GM10248 (cell line): Measurements from ENCODE around the gene CC2D1A.

Experiments
- CTCF ChIA-PET: fragments of 300-600 bp; sonication (Branson Sonifier 250); formaldehyde crosslinking; extraction: SDS; loops from one replicate; lab custom pipeline; 2021; ENCODE audit warnings: antibody characterized with exemption; lab: Yijun Ruan, JAX
- POLR2A ChIA-PET: fragments of 350-650 bp; sonication (Branson Sonifier 250); formaldehyde crosslinking; extraction: SDS; loops from one replicate; lab custom pipeline; 2020; ENCODE audit warnings: antibody characterized with exemption; lab: Yijun Ruan, JAX
- DNase-seq: peaks from one replicate; pipeline ENCODE4 v3.0.0; 2012; ENCODE audit errors: extremely low spot score
- CTCF ChIP-seq: IDR thresholded peaks from 2 replicates; pipeline ENCODE4 v1.5.1; 2012; ENCODE audit warnings: mild to moderate bottlenecking, low read depth; ENCODE audit errors: extremely low read depth, missing control alignments, control extremely low read depth

The CC2D1A gene

GRCh38 chr19:13951043-13951442, 45.0 kb downstream of the CC2D1A start:
- POLR2A ChIA-PET, result no interaction called here
- CTCF ChIA-PET, result interaction anchor here (1.1 kb wide), 1 partner anchor 8 kb away, joined by 3 read pairs; no protein-coding TSS in a partner anchor
- DNase-seq, result no peak
- no peak for TF ChIP-seq CTCF

- no peak for TF ChIP-seq CTCF
- ChIA-PET POLR2A (interaction anchor here (1.0 kb wide), 1 partner anchor 55 kb away, joined by 3 read pairs; no protein-coding TSS in a partner anchor), CTCF (interaction anchor here (1.1 to 2.4 kb wide), 5 partner anchors 9 to 107 kb away, joined by 3 to 7 read pairs (median 3); no protein-coding TSS in a partner anchor)
- DNase-seq, result no peak
Observed at GRCh38 chr19:13951799-13952153, 45.8 kb downstream of the CC2D1A start.

- ChIA-PET CTCF (interaction anchor here (0.9 to 2.4 kb wide), 8 partner anchors 9 to 121 kb away, joined by 3 to 7 read pairs (median 4); no protein-coding TSS in a partner anchor), POLR2A (interaction anchor here (1.0 kb wide), 2 partner anchors 54 to 55 kb away, joined by 3 read pairs; no protein-coding TSS in a partner anchor)
Observed at GRCh38 chr19:13952154-13952930, 46.3 kb downstream of the CC2D1A start, which contains the start of gene DCAF15. Gene DCAF15 (plus strand): TSS chr19:13952509. CDS start chr19:13952513, 4 bp downstream.

GRCh38 chr19:13952931-13953531, 47.0 kb downstream of the CC2D1A start:
- CTCF ChIA-PET, result interaction anchor here (0.9 to 2.4 kb wide), 7 partner anchors 8 to 120 kb away, joined by 3 to 7 read pairs (median 4); partner anchors contain the start of gene MISP3

More at GRCh38 chr19:13952154-13952930, 46.3 kb downstream of the CC2D1A start, which contains the start of gene DCAF15:
- TF ChIP-seq CTCF, result no peak
- DNase-seq, result peak; percentile 100

GRCh38 chr19:13954185-13954584, 48.2 kb downstream of the CC2D1A start:
- DNase-seq, result no peak
- ChIA-PET CTCF (interaction anchor here (1.0 kb wide), 1 partner anchor 118 kb away, joined by 4 read pairs; the partner anchor contains the start of gene MISP3), POLR2A (no interaction called here)
- TF ChIP-seq CTCF, result no peak

More at GRCh38 chr19:13952931-13953531, 47.0 kb downstream of the CC2D1A start:
- POLR2A ChIA-PET, result interaction anchor here (1.0 kb wide), 2 partner anchors 54 kb away, joined by 3 read pairs; no protein-coding TSS in a partner anchor
- no peak for TF ChIP-seq CTCF
- no peak for DNase-seq
